Measurements from ENCODE around the gene SDR9C7.
"Not testable (repeated sequence)": the region's sequence is repeated elsewhere in the genome, so short reads cannot be mapped to it uniquely, and the experiment has no call there.

The SDR9C7 gene

DNA sequence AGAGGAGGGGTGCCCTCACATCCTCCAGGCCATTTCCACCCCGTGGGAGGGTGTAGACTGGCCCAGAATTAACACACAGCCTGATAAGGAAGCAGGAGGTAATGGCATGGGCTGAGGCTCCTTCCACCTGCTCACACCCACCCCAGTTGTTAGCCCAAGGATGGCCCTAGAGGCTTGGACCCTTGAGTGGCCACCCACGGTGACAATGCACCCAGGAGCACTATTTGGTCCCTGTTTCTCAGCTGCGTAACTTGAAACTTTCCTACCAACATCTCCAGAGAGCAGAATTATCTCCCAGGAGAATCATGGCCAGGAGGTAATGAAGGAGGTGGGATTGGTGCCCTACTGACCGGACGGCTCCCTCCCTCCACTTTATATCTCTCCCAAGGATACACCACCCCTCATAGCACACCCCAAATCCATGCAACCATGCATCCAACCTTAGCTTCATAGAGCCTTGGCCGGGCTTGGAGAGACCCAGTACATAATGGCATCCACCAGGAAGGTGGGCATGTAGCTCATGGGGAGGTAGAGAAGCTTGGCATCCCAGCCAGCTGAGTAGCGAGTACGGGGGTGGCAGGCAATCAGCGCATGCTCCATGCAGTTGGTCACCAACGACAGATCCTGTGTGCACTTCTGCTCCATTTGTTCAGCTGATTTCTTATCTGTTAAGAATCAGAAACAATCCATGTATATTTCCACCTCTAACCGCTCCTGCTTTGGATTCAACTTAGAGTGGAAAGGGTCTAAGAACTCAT is 17.6 kb upstream of the SDR9C7 start:
- no peak for DNase-seq

DNA sequence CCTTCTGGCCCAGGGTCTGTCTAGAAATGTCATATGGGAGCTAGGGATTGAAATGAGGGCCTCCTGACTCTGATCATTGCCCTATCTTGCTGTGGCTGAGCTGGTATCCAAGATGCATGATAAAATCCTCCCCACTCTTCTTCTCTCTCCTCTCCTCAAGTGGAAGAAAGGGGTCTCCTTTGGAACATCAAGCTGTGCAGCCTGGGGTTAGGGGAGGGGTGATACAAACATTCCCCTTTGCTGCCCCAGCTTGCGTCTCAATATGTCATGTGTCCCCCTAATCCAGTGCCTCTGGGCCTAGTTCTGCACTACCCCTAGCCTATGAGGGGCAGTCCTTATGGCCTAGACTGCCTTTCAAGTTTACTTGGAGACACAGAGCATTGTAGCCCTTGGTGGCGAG is 14.7 kb upstream of the SDR9C7 start:
- no peak for DNase-seq

DNA sequence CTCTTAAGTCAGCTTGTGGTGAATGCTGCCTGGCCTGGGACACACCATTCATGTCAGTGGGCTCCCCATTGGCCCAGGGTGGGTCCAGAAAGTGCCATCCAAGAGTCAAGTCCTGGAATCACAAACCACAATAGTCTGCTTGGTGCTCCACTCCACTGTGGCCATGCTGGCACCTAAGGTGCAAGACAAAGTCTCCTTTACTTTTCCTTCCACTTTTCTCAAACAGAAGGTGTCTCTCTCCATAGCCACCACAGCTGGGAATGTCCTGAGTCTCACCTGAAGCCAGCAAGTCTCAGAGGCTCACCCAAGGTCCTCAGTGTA is 14.2 kb upstream of the SDR9C7 start:
- no peak for DNase-seq

DNA sequence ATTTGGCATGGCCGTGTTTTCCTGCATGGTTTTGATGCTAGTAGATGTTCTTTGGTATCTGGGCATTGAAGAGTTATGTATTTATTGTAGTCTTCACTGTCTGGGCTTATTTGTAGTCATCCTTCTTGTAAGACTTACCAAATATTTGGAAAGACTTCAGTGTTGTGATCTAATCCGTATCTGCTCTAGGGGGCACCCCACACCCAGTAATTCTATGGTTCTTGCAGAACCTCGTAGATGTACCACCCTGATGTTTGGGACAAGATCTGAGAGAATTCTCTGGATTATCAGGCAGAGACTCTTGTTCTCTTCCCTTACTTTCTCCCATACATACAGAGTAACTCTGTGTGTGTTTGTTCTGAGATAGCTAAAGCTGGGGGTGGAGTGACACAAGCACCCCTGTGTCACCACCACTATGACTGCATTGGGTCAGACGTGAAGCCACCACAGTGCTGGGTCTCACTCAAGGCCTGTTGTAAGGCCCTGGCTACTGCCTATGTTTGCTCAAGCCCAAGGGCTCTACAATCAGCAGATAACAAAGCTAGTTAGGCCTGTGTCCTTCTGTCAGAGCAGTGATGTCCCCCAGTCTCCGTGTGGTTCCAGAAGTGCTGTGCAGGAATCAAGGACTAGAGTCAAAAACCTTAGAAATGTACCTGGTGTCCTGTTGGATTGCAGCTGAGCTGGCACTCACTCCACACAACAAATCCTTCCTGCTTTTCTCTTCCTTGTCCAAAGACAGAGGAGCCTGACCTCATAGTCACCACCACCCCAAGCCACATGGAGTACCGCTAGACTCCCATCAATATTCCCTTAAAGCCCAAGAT is 13.6 kb upstream of the SDR9C7 start:
- no peak for DNase-seq

DNA sequence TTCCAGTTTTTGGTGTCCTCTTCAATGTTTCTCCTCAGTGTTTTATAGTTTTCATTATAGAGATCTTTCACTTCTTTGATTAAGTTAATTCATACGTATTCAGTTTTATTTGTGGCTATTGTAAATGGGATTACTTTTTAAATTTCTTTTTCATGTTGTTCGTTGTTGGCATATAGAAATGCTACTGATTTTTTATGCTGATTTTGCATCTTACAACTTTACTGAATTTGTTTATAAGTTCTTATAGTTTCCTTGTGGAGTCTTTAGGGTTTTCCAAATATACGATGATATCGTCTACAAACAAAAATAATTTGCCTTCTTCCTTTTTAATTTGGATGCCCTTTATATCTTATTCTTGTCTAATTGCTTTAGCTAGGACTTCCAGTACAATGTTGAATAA is 9.7 kb upstream of the SDR9C7 start:
- no peak for DNase-seq

DNA sequence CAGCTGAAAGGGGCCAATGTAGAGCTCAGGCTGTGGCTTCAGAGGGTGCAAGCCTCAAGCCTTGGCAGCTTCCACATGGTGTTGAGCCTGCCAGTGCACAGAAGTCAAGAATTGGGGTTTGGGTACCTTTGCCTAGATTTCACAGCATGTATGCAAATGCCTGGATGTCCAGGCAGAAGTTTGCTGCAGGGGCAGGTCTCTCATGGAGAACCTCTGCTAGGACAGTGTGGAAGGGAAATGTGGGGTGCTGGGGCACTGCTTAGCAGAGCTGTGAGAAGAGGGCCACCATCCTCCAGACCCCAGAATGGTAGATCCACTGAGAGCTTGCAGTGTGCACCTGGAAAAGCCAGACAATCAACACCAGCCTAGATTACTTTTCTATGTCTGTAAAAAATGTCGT is 9.2 kb upstream of the SDR9C7 start:
- DNase-seq, result not testable (repeated sequence)

DNA sequence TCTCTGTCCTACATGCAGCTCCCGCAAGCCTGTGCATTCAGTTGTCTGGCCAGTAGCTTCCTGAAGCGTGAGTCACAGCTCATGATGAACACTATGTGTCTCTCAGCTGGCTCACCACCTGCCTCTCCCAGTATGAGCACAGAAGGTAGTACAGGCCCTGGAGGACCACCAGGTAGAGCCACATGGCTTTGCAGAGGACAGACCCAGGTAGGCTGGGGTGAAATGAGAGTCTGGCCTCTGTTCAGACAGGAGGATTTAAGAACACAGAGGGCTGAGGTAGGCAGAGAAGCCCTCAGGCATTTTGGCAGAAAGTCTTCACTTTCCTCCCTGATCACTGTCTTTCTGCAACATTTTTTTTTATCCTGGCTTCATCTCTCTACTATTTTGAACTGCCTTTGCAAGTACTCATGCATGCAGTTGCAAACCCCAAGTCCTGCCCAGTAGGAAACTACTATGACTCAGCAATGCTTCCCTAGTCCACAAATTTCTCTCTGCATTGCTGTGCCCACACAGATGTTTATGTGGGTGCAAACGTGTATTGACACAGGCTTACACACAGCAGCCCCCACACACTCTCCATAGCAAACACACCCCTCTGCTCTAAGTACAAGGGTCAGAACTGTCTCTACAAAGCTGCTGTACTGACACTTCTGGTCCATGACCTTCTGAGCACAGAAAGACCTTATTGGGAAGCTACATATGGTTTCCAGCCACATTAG is 7.2 kb upstream of the SDR9C7 start:
- no peak for DNase-seq

DNA sequence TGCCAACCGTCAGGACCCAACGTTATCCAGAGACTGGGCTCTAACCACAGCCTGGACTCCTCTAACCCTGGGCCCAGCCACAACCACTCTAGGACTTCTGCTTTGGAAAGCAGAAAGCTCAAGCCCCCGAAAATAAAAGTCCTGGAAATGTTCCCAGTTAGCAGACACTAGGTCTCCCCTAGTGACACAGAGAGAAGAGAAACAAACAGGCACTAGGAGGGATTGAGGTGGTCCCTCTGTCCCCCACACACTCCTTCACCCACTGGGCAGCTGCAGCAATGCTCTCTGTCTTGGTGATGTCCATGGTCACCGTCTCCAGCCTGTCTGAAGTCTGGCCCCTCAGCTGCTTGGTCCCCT is 6.7 kb upstream of the SDR9C7 start:
- not testable (repeated sequence) for DNase-seq

DNA sequence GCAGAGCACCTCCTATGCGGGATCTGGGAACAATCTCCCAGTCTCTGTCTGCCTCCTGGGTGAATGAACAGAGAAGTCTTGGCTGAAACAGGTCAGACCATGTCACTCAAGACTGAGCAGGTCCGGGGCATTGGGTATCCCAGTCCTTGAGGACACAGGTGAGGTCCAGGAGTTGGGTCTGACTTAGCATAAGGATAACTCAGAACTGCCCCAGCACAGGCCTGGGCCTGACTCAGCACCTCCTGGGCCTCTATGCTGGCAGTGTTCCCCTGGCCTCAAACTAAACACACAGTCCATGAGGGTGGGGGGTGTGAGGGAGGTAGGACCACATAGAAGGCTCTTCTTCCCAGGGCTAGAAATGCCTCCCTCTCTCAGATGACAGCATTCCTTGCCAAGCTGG is 1.5 kb upstream of the SDR9C7 start:
- no peak for DNase-seq

DNA sequence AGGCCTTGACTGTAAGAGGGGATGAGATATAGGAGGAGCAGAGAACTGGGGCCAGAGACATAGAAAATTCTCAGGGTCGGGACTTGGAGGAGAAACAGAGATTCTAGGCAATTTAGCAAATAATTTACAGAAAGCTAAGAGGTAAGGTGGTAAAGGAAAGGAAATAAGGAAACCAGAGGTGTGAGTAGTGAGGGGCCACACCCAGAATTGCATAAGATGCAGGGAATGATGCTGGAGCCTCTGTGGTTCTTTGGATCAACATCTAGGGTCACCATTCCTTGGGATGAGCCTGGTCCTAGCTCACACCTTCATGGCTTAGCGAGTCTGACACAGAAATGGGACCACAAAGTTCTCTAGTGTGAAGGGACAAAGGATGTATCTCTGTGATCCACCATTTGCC is 949 bp upstream of the SDR9C7 start:
- DNase-seq, result no peak

DNA sequence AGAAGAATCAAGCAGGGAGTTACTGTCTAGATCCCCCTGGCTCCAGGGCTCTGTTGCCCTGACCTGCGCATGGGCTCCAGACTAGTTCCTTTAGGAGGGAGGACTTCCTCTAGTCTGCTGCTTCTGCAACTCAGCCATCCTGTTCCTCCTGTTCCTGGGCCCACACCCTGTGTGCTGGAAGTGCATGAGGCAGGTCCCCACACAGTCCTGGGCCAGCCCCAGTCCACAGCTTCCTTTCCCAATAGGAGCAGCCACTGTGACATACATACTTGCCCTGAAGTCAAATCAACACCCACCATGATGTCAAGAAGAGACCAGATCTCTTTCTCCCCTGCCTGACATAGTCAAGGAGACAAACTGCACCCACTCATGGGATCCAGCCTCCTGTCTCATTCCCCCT is 1.3 kb downstream of the SDR9C7 start:
- DNase-seq, result peak; percentile 44

DNA sequence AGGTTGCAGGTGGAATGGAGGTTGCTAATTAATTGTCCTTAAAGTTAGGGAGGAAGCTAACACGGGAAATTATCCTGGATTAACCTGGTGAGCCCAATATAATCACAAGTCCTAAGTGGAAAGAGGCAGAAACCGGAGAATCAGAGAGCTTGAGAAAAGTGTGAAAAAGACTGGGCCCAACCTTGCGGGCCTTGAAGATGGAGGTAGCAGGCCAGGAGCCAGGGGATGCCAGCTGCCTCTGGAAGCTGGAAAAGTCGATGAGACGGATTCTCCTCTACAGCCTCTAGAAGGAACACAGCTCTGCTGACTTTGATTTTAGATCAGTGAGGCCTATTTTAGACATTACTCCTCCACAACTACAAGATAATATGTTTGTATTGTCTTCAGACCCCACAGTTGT is 2.1 kb downstream of the SDR9C7 start:
- peak; percentile 3 for DNase-seq

DNA sequence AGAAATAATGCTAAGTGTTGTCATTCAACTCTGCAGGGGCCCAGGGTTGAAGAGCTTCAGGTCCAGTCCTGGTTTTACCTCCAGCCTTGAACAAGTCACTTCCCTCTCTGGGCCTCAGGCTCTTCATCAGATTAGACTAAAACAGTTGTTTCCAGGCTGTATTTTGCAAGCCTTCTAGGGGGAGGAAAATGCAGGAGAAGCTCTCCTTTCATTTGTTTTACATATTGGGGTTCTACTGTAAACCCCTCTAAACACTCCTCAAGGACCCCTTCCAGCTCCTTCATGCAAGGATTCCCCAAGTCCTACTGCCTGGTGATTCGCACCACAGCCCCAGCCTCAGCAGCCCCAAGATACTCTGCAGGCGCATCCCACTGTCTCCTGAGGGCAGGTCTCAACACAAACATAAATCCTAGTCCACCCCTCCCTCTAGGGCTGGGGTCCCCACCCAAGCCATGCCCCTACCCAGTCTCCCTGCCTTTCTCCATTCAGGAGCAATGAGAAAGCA is 2.7 kb downstream of the SDR9C7 start:
- DNase-seq, result peak; percentile 50

DNA sequence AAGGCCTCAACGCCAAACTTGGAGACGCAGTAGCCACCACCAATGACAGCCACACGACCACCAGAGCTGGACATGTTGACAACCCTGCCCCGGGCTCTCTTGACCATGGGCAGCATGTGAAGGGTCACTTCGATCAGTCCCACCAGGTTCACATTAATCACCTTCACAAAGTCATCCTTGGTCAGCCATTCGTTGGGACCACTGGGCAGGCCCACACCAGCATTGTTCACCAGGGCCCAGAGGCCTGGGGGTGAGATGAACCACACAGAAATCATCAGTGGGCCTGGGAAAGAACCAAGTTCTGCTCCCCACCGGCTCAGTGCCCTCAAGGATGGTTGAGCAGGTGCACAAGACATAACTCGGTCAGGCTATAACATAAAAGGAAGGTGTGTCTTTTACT is 4.0 kb downstream of the SDR9C7 start:
- no peak for DNase-seq

DNA sequence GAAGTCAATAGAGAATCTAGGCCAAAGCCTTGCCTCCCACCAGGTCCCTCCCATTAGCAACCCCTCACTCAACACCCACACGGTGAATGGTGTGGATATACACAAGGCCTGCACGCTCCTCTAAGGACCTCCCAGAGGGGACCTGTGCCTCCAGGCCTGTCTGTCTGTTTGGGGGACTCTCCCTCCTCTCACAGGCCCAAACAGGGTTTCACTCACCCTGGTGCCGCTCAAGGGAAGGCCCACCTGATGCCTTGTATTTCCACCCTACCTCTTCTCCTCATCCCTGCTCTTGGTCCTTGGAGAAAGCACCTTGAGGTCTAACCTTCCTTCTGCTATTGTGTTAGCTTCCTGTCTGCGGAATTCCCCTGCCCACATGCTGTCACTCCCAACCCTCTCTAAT is 4.4 kb downstream of the SDR9C7 start:
- DNase-seq, result no peak

DNA sequence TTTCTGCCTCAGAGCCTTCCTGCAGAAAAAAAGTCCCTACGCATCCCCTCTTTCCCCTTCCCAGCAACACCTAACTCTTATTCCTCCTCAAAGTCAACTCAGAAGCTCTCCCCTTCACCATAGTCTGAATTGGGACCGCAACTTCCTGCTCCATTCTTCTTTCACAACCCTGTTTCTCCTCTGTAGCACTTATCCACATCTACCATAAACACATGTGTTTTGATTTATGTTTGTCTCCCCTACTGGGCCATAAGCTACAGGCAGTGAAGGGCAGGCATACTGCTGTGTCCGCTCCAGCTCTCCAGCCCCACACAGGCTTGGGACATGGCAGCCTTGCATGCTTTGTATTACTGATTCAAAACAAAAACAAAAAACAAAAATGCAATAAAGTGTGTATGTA is 5.9 kb downstream of the SDR9C7 start:
- no peak for DNase-seq

DNA sequence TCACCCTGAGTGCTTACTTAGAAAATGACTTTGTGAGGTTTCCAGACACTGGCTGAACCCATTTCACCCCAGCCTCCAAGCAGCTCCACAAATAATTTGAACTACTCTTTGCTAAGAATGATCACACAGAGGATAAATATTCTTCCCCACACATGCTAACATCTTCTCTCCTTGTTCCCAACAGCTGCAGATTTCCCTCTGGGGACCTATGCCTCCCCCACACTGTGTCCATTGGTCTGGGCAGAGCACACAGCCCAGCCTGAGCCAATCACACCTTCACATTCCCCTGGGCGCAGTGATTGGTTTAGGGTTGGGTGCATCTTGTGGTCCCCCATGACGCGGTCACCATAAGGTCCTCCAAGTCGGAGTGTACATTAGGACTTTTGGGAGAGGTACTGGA is 6.9 kb downstream of the SDR9C7 start:
- no peak for DNase-seq

DNA sequence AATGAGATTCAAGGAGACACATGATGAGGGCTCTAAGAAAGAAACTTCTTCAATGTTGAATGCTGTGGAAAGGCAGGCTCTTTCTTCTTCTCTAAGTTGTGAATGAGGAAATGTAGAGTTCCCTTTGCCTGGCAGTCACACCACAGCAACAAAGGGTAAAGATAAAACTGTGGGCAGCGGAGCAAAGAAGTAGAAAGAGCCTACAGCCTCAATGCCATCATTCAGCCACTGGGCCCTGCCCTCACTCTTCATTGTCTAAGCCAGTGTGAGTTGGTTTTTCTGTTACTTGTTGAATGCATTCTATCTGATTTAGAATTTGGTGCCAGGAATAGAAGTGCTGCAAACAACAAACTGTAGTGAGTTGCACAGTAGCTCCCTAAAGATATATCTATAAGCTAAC is 12.2 kb downstream of the SDR9C7 start:
- no peak for DNase-seq

DNA sequence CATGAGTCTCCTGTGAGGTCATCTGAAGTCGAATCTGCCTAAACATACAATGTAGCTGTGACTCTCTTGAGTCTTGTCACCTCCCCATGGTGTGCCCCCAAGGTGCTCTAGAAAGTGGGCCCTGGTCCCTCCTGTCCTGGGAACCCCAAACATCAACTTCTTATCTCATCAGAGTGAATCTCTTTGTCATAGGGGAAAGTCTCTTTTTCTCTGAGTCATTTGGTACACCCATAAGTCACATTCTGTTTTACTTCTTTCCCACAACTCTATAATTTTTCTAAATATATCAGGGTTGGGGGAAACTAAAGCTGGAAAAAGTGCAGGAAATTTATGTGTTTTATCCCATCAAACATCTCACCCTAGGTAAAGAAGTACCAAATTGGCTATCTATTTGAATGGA is 12.9 kb downstream of the SDR9C7 start:
- no peak for DNase-seq

DNA sequence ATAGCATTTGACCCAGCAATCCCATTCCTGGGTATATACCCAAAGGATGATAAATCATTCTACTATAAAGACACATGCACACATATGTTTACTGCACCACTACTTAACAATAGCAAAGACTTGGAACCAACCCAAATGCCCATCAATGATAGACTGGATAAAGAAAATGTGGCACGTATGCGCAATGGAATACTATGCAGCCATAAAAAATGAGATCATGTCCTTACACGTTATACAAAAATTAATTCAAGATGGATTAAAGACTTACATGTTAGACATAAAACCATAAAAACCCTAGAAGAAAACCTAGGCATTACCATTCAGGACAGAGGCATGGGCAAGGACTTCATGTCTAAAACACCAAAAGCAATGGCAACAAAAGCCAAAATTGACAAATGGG is 16.1 kb downstream of the SDR9C7 start:
- DNase-seq, result not testable (repeated sequence)

DNA sequence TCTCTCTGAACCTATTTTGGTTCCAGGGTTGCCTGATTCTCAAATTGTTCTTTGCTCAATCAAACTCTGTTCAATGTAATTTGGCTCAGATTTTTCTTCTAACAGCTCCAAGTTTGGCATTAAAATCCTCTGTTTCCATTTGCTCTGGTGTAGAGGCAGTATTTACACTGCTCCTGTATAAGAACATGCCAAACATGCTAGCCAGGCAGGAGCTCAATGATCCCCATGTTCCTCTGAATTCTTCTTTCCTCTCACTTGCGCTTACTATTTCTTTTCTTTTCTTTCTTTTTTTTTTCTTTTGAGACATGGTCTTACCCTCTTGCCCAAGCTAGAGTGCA is 17.2 kb downstream of the SDR9C7 start:
- no peak for DNase-seq

DNA sequence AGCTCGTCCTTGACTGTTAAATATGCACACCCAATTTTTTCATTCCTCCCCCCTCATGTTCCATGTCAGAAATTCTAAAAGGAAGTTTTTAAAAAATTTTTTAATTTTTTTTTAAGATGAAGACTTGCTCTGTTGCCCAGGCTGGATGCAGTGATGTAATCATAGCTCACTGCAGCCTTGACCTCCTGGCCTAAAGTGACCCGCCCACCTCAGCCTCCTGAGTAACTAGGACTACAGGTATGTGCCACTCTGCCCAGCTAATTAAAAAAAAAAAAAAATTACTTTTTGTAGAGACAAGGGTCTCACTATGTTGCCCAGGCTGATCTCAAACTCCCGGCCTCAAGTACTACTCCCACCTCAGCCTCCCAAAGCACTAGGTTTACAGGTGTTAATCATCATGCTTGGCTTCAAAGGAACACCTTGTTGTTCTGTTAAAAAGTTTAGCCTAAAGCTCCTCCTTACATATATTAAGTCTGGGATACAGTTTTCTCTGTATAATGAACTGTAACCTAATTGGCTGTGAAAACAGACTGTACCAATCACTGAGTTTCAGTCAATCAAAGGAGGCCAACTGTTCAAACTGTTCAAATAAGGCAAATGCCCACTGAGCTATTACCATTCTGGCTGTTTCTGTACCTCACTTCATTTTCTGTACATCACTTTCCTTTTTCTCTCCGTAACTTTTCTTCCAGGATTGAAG is 17.8 kb downstream of the SDR9C7 start:
- no peak for DNase-seq

DNA sequence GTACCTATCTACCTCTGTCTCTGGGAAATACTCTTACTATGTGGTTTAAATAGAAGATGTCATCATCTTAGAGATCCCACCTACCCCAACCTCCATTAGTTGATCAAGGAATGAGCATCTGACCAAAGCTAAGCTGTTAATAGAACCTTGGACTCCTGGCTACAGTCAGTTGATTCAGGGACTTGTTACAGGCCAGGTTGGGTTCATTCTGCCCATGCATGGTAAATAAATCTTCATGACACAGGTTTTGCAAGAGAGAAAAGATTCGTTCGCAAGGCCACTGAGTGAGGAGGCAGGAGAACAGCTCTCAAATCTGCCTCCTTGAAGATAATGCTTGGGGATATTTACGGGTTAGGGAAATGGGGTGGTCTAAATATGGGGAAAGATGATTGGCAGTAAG is 19.5 kb downstream of the SDR9C7 start:
- DNase-seq, result no peak
